Measurements from ENCODE around the gene NHERF2. TPM values are rescaled to one million over a fixed set of nuclear protein-coding genes. Genes with fewer than 3 reads are reported as not detected.

NHERF2 gene
- total RNA-seq, 6 experiments from 2014 or later, result 129 to 284 (median 186) TPM

GRCh38 chr16:2056077-2056476 is 29.4 kb downstream of the NHERF2 start:
- intact Hi-C loops (cut with DNase I), result no loop called here
- ATAC-seq, result peak; percentile 84 to 94 (median 88)
- 20% methylated on average over 1 of the region's 15 CpGs for WGBS (ENCODE audit: insufficient coverage, low coverage, low lambda C conversion rate, missing lambda C conversion rate)
- H3K27ac ChIP-seq, result no peak overlapping the region
- no peaks in the 10 kb centered on the region for H3K9me3 ChIP-seq
- H3K27me3 ChIP-seq, result no peaks in the 10 kb centered on the region
- peak; percentile 65 to 77 (median 76) for DNase-seq
- H3K4me1 ChIP-seq, result no peaks in the 10 kb centered on the region
- H3K36me3 ChIP-seq, result peaks cover 0 to 57% (median 5%) of the 10 kb centered on the region in 4 donors
- TF ChIP-seq POLR2A (IDR thresholded peaks at IDR 0.05) (no peak), CTCF (IDR thresholded peaks at IDR 0.05) (peak; percentile 41 to 74 (median 44))
- H3K4me3 ChIP-seq, result no peak overlapping the region

GRCh38 chr16:2056681-2057407 is 30.1 kb downstream of the NHERF2 start:
- DNase-seq (peak in 1 of 3 donors; percentile 68), ATAC-seq (peak; percentile 37 to 67 (median 47))
- H3K27me3 ChIP-seq, result no peaks in the 10 kb centered on the region
- H3K9me3 ChIP-seq, result no peaks in the 10 kb centered on the region
- peak in 3 of 4 donors; percentile 29 to 44 (median 44) for TF ChIP-seq CTCF (IDR thresholded peaks at IDR 0.05)
- TF ChIP-seq POLR2A (IDR thresholded peaks at IDR 0.05), result no peak
- no peak overlapping the region for H3K4me3 ChIP-seq
- H3K27ac ChIP-seq, result no peak overlapping the region
- 19% methylated on average over 3 of the region's 19 CpGs for WGBS (ENCODE audit: insufficient coverage, low coverage, low lambda C conversion rate, missing lambda C conversion rate)
- H3K36me3 ChIP-seq, result peaks cover 0 to 50% (median 5%) of the 10 kb centered on the region in 4 donors
- no peaks in the 10 kb centered on the region for H3K4me1 ChIP-seq
- intact Hi-C loops (cut with DNase I), result no loop called here

GRCh38 chr16:2057438-2057837 is 30.7 kb downstream of the NHERF2 start:
- no peak for DNase-seq

GRCh38 chr16:2058420-2058819 is 31.7 kb downstream of the NHERF2 start:
- H3K27ac ChIP-seq, result no peak overlapping the region
- no peak for ATAC-seq
- 88% methylated on average over 4 of the region's 13 CpGs for WGBS (ENCODE audit: insufficient coverage, low coverage, low lambda C conversion rate, missing lambda C conversion rate)
- no peaks in the 10 kb centered on the region for H3K27me3 ChIP-seq
- DNase-seq, result no peak
- TF ChIP-seq CTCF (IDR thresholded peaks at IDR 0.05) (no peak), POLR2A (IDR thresholded peaks at IDR 0.05) (no peak)
- no peaks in the 10 kb centered on the region for H3K9me3 ChIP-seq
- H3K4me1 ChIP-seq, result no peaks in the 10 kb centered on the region
- H3K36me3 ChIP-seq, result peaks cover 0 to 45% (median 4%) of the 10 kb centered on the region in 4 donors
- intact Hi-C loops (cut with DNase I), result no loop called here
- no peak overlapping the region for H3K4me3 ChIP-seq

More at GRCh38 chr16:2057438-2057837, 30.7 kb downstream of the NHERF2 start:
- intact Hi-C loops (cut with DNase I), result no loop called here
- Histone ChIP-seq H3K4me1 (no peaks in the 10 kb centered on the region), H3K27me3 (no peaks in the 10 kb centered on the region), H3K36me3 (peaks cover 0 to 51% (median 5%) of the 10 kb centered on the region in 4 donors), H3K4me3 (no peak overlapping the region), H3K9me3 (no peaks in the 10 kb centered on the region), H3K27ac (no peak overlapping the region)
- WGBS (ENCODE audit: insufficient coverage, low coverage, low lambda C conversion rate, missing lambda C conversion rate), result 80% methylated on average over 6 of the region's 10 CpGs
- ATAC-seq, result no peak
- no peak for TF ChIP-seq CTCF (IDR thresholded peaks at IDR 0.05)
- TF ChIP-seq POLR2A (IDR thresholded peaks at IDR 0.05), result no peak
